ENCODE measurements around the gene RTN4RL2. TPM values are rescaled to one million over a fixed set of nuclear protein-coding genes. Genes with fewer than 3 reads are reported as not detected.

RTN4RL2 gene
- total RNA-seq, 4 donors from 2014 or later, result 0.20 to 1.5 (median 0.42) TPM; not detected in 1

DNA sequence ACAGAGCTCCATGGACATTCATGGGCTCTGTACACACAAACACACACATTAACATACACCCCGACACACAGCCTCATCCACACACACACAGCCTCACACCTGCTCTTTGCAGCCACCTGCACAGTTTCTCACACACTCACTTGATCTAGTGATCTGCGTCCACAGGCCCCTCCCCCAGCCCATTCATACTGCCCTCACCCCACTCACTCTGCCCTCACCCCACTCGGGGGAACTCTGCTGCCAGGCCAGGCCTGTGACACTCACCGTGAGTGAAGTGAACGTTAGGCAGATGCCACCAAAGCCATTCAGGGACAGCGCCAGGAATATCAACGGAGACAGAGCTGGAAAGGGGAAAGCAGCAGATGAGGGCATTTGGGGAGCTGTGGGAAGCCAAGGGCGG lies 40.2 kb downstream of the RTN4RL2 start:
- DNase-seq (ENCODE audit: low spot score in 2 of 2), result no peak
- no peak overlapping the region for H3K4me3 ChIP-seq
- no peaks in the 10 kb centered on the region for H3K27me3 ChIP-seq
- peak overlapping the region; percentile 66 to 92 (median 84) for H3K27ac ChIP-seq
- TF ChIP-seq CTCF (IDR thresholded peaks at IDR 0.05) (no peak), EP300 (IDR thresholded peaks at IDR 0.05) (no peak), POLR2A (IDR thresholded peaks at IDR 0.05) (no peak)
- H3K9me3 ChIP-seq, result no peaks in the 10 kb centered on the region
- H3K36me3 ChIP-seq, result peaks cover 0 to 37% (median 0%) of the 10 kb centered on the region in 3 donors
- peaks cover 0 to 41% (median 11%) of the 10 kb centered on the region in 4 donors for H3K4me1 ChIP-seq
- WGBS, 2 donors, result 72 to 77% methylated on average over 8 of the region's 8 CpGs

GRCh38 chr11:57500926-57501325 lies 40.6 kb downstream of the RTN4RL2 start:
- peak overlapping the region in 2 of 4 donors; percentile 66 to 89 for H3K27ac ChIP-seq
- H3K9me3 ChIP-seq, result no peaks in the 10 kb centered on the region
- DNase-seq (ENCODE audit: low spot score in 2 of 2), result no peak
- 93 to 94% methylated on average over 10 to 11 of the region's 15 CpGs for WGBS, 2 donors
- H3K4me3 ChIP-seq, result no peak overlapping the region
- H3K36me3 ChIP-seq, result peaks cover 0 to 36% (median 0%) of the 10 kb centered on the region in 3 donors
- H3K4me1 ChIP-seq, result peaks cover 0 to 41% (median 11%) of the 10 kb centered on the region in 4 donors
- H3K27me3 ChIP-seq, result no peaks in the 10 kb centered on the region
- TF ChIP-seq CTCF (IDR thresholded peaks at IDR 0.05) (no peak), POLR2A (IDR thresholded peaks at IDR 0.05) (no peak), EP300 (IDR thresholded peaks at IDR 0.05) (no peak)

- no peak for DNase-seq (ENCODE audit: low spot score in 2 of 2)
- peaks cover 0 to 41% (median 11%) of the 10 kb centered on the region in 4 donors for H3K4me1 ChIP-seq
- WGBS, 2 donors, result 57 to 72% methylated on average over 4 of the region's 4 CpGs
- H3K27ac ChIP-seq, result peak overlapping the region in 1 of 4 donors; percentile 89
- no peaks in the 10 kb centered on the region for H3K27me3 ChIP-seq
- peaks cover 0 to 31% (median 0%) of the 10 kb centered on the region in 3 donors for H3K36me3 ChIP-seq
- no peak overlapping the region for H3K4me3 ChIP-seq
- TF ChIP-seq POLR2A (IDR thresholded peaks at IDR 0.05) (no peak), CTCF (IDR thresholded peaks at IDR 0.05) (no peak), EP300 (IDR thresholded peaks at IDR 0.05) (no peak)
- no peaks in the 10 kb centered on the region for H3K9me3 ChIP-seq
Observed at GRCh38 chr11:57501953-57502352, 41.6 kb downstream of the RTN4RL2 start.

GRCh38 chr11:57502376-57502775 lies 42.0 kb downstream of the RTN4RL2 start:
- H3K36me3 ChIP-seq, result peaks cover 0 to 27% (median 0%) of the 10 kb centered on the region in 3 donors
- WGBS, 2 donors, result 90% methylated on average over 3 of the region's 3 CpGs

GRCh38 chr11:57502870-57503269 lies 42.5 kb downstream of the RTN4RL2 start:
- DNase-seq (ENCODE audit: low spot score in 2 of 2), result no peak
- TF ChIP-seq POLR2A (IDR thresholded peaks at IDR 0.05) (no peak), EP300 (IDR thresholded peaks at IDR 0.05) (no peak), CTCF (IDR thresholded peaks at IDR 0.05) (no peak)

More at GRCh38 chr11:57502376-57502775, 42.0 kb downstream of the RTN4RL2 start:
- H3K27ac ChIP-seq, result peak overlapping the region in 1 of 4 donors; percentile 29
- TF ChIP-seq POLR2A (IDR thresholded peaks at IDR 0.05) (no peak), EP300 (IDR thresholded peaks at IDR 0.05) (no peak), CTCF (IDR thresholded peaks at IDR 0.05) (no peak)
- peaks cover 0 to 41% (median 11%) of the 10 kb centered on the region in 4 donors for H3K4me1 ChIP-seq
- H3K27me3 ChIP-seq, result no peaks in the 10 kb centered on the region
- H3K9me3 ChIP-seq, result no peaks in the 10 kb centered on the region
- H3K4me3 ChIP-seq, result no peak overlapping the region
- no peak for DNase-seq (ENCODE audit: low spot score in 2 of 2)

More at GRCh38 chr11:57502870-57503269, 42.5 kb downstream of the RTN4RL2 start:
- Histone ChIP-seq H3K27me3 (no peaks in the 10 kb centered on the region), H3K9me3 (no peaks in the 10 kb centered on the region), H3K4me3 (no peak overlapping the region), H3K4me1 (peaks cover 0 to 38% (median 11%) of the 10 kb centered on the region in 4 donors), H3K36me3 (peaks cover 0 to 23% (median 0%) of the 10 kb centered on the region in 3 donors), H3K27ac (no peak overlapping the region)

All from tibial nerve (tissue), 4 donors.